ENCODE data around the gene CNGB1. TPM values are rescaled to one million over a fixed set of nuclear protein-coding genes. Genes with fewer than 3 reads are reported as not detected.
"Not testable (repeated sequence)": the region's sequence is repeated elsewhere in the genome, so short reads cannot be mapped to it uniquely, and the experiment has no call there.

Gene CNGB1
- total RNA-seq, 1 donor from 2014 or later: not detected

- no peak for TF ChIP-seq CTCF (IDR thresholded peaks at IDR 0.05; ENCODE audit: unreplicated experiment)
- Mint-ChIP-seq H3K9me3 (ENCODE audit: unreplicated experiment) (no peaks in the 10 kb centered on the region), H3K27me3 (ENCODE audit: unreplicated experiment) (peaks cover 2% of the 10 kb centered on the region), H3K27ac (ENCODE audit: unreplicated experiment) (no peak overlapping the region), H3K4me1 (ENCODE audit: unreplicated experiment) (peaks cover 5% of the 10 kb centered on the region), H3K4me3 (ENCODE audit: unreplicated experiment) (no peak overlapping the region), H3K36me3 (ENCODE audit: low read depth, unreplicated experiment) (no peaks in the 10 kb centered on the region)
- DNase-seq (ENCODE audit: low spot score): no peak
Measured at GRCh38 chr16:57840833-57841232, 130.1 kb downstream of the CNGB1 start.

- Mint-ChIP-seq H3K36me3 (ENCODE audit: low read depth, unreplicated experiment) (no peaks in the 10 kb centered on the region), H3K4me1 (ENCODE audit: unreplicated experiment) (peaks cover 2% of the 10 kb centered on the region)
- no peak for DNase-seq (ENCODE audit: low spot score)
Measured at GRCh38 chr16:57838161-57838560, 132.8 kb downstream of the CNGB1 start.

GRCh38 chr16:57837305-57838125 lies 133.4 kb downstream of the CNGB1 start:
- H3K4me1 Mint-ChIP-seq (ENCODE audit: unreplicated experiment): peaks cover 2% of the 10 kb centered on the region
- peak overlapping the region; percentile 42 for H3K27ac Mint-ChIP-seq (ENCODE audit: unreplicated experiment)
- no peak for DNase-seq (ENCODE audit: low spot score)
- H3K9me3 Mint-ChIP-seq (ENCODE audit: unreplicated experiment): no peaks in the 10 kb centered on the region
- H3K4me3 Mint-ChIP-seq (ENCODE audit: unreplicated experiment): no peak overlapping the region
- no peaks in the 10 kb centered on the region for H3K36me3 Mint-ChIP-seq (ENCODE audit: low read depth, unreplicated experiment)
- peaks cover 2% of the 10 kb centered on the region for H3K27me3 Mint-ChIP-seq (ENCODE audit: unreplicated experiment)
- TF ChIP-seq CTCF (IDR thresholded peaks at IDR 0.05; ENCODE audit: unreplicated experiment): no peak

More at GRCh38 chr16:57838161-57838560, 132.8 kb downstream of the CNGB1 start:
- Mint-ChIP-seq H3K27me3 (ENCODE audit: unreplicated experiment) (peaks cover 2% of the 10 kb centered on the region), H3K27ac (ENCODE audit: unreplicated experiment) (peak overlapping the region; percentile 24), H3K9me3 (ENCODE audit: unreplicated experiment) (no peaks in the 10 kb centered on the region), H3K4me3 (ENCODE audit: unreplicated experiment) (no peak overlapping the region)
- no peak for TF ChIP-seq CTCF (IDR thresholded peaks at IDR 0.05; ENCODE audit: unreplicated experiment)

- H3K4me1 Mint-ChIP-seq (ENCODE audit: unreplicated experiment); H3K27me3 Mint-ChIP-seq (ENCODE audit: unreplicated experiment); H3K9me3 Mint-ChIP-seq (ENCODE audit: unreplicated experiment); H3K4me3 Mint-ChIP-seq (ENCODE audit: unreplicated experiment); H3K36me3 Mint-ChIP-seq (ENCODE audit: low read depth, unreplicated experiment); DNase-seq (ENCODE audit: low spot score); H3K27ac Mint-ChIP-seq (ENCODE audit: unreplicated experiment): not testable (repeated sequence)
Measured at GRCh38 chr16:57835439-57835838, 135.5 kb downstream of the CNGB1 start.

- Mint-ChIP-seq H3K27ac (ENCODE audit: unreplicated experiment) (no peak overlapping the region), H3K27me3 (ENCODE audit: unreplicated experiment) (no peaks in the 10 kb centered on the region), H3K36me3 (ENCODE audit: low read depth, unreplicated experiment) (no peaks in the 10 kb centered on the region), H3K9me3 (ENCODE audit: unreplicated experiment) (no peaks in the 10 kb centered on the region), H3K4me3 (ENCODE audit: unreplicated experiment) (no peak overlapping the region), H3K4me1 (ENCODE audit: unreplicated experiment) (peaks cover 2% of the 10 kb centered on the region)
- no peak for TF ChIP-seq CTCF (IDR thresholded peaks at IDR 0.05; ENCODE audit: unreplicated experiment)
- DNase-seq (ENCODE audit: low spot score): no peak
Measured at GRCh38 chr16:57834936-57835335, 136.0 kb downstream of the CNGB1 start.

Other genes starting within 250 kb of the CNGB1 start
- 29.2 TPM for gene KATNB1, start 235.4 kb downstream of the CNGB1 start, total RNA-seq (ENCODE audit: unreplicated experiment)
- 15.4 TPM for gene KIFC3, start 168.6 kb downstream of the CNGB1 start, total RNA-seq (ENCODE audit: unreplicated experiment)
- 16.1 TPM for gene ZNF319, start 29.5 kb upstream of the CNGB1 start, total RNA-seq (ENCODE audit: unreplicated experiment)
- gene USB1, start 30.3 kb upstream of the CNGB1 start, total RNA-seq (ENCODE audit: unreplicated experiment): 79.5 TPM
- gene MMP15, start 54.6 kb upstream of the CNGB1 start, total RNA-seq (ENCODE audit: unreplicated experiment): 97.8 TPM
- gene CFAP20, start 158.3 kb upstream of the CNGB1 start, total RNA-seq (ENCODE audit: unreplicated experiment): 89.7 TPM
- 149 TPM for gene CSNK2A2, start 227.0 kb upstream of the CNGB1 start, total RNA-seq (ENCODE audit: unreplicated experiment)